Mucosa of descending colon (tissue), 3 donors: ENCODE data around the gene CRIP3. TPM values are rescaled to one million over a fixed set of nuclear protein-coding genes. Genes with fewer than 3 reads are reported as not detected.

Experiments
- ATAC-seq: fragments of 200-7000 bp; cut with Tn5 transposase; one replicate; pipeline ENCODE4 v1.9.1; 2020; ENCODE audit warnings: mild to moderate bottlenecking, moderate library complexity
- DNase-seq, 3 donors: peaks; one replicate each; pipeline ENCODE4 v3.0.0-alpha.2; 2020
- H3K36me3 ChIP-seq: fragments of 200-600 bp; one replicate; pipeline ENCODE4 v1.8.0; 2021; ENCODE audit warnings: low read depth, mild to moderate bottlenecking
- H3K4me1 ChIP-seq: fragments of 200-600 bp; one replicate; pipeline ENCODE4 v1.8.0; 2021; ENCODE audit warnings: low read depth, mild to moderate bottlenecking
- H3K4me3 ChIP-seq: fragments of 200-600 bp; one replicate; pipeline ENCODE4 v1.8.0; 2021; ENCODE audit warnings: mild to moderate bottlenecking
- H3K9me3 ChIP-seq: fragments of 200-600 bp; one replicate; pipeline ENCODE4 v1.8.0; 2021; ENCODE audit warnings: mild to moderate bottlenecking
- CTCF ChIP-seq: fragments of 200-600 bp; IDR thresholded peaks from one replicate; pipeline ENCODE4 v1.8.0; 2022; ENCODE audit warnings: antibody characterized with exemption, mild to moderate bottlenecking
- intact Hi-C, 2 donors: fragments of 100-400 bp; cut with DNase I in 1 of 2; cut with micrococcal nuclease in 1 of 2; formaldehyde crosslinking; loops; one replicate each; pipeline versions ENCODE4 v1.11.0 to v1.11.1; 2022; cut with DNase I, micrococcal nuclease
- total RNA-seq, 3 donors: library from RNA; stranded (reverse); fragmentation: NEBNext Ultra II Directional in 2 of 3; extraction: Animal tissue kit (Norgen Biotek cat#: 25700) in 2 of 3; gene quantifications; one replicate each; pipeline versions ENCODE4 v1.2.1 to v1.2.4, GENCODE V29; 2021 to 2023
- donor health status: DM: no; HTN: no; CAD: no; lungs with moderate emphysema.
- donor health status: DM: no; HTN: no; CAD: no.
- donor health status: DM: no; HTN: yes; CAD: no.

The CRIP3 gene
- total RNA-seq, 3 donors from 2014 or later = 0.77 to 1.8 (median 1.3) TPM

- ATAC-seq (no peak), DNase-seq (no peak)
- Histone ChIP-seq H3K9me3 (no peaks in the 10 kb centered on the region), H3K4me1 (peaks cover 4% of the 10 kb centered on the region), H3K36me3 (no peaks in the 10 kb centered on the region), H3K4me3 (no peak overlapping the region)
- TF ChIP-seq CTCF = no peak
- intact Hi-C loops = no loop called here
Measured at GRCh38 chr6:43296780-43297497, 11.7 kb downstream of the CRIP3 start.

GRCh38 chr6:43295456-43295855 is 13.2 kb downstream of the CRIP3 start:
- H3K36me3 ChIP-seq = no peaks in the 10 kb centered on the region
- H3K9me3 ChIP-seq = no peaks in the 10 kb centered on the region
- peaks cover 8% of the 10 kb centered on the region for H3K4me1 ChIP-seq
- DNase-seq = no peak
- TF ChIP-seq CTCF = no peak
- H3K4me3 ChIP-seq = no peak overlapping the region
- intact Hi-C loops = no loop called here
- ATAC-seq = no peak

GRCh38 chr6:43294536-43294935 is 14.1 kb downstream of the CRIP3 start:
- ATAC-seq = no peak
- Histone ChIP-seq H3K36me3 (no peaks in the 10 kb centered on the region), H3K9me3 (no peaks in the 10 kb centered on the region), H3K4me1 (peaks cover 8% of the 10 kb centered on the region), H3K4me3 (no peak overlapping the region)
- intact Hi-C loops = no loop called here
- no peak for TF ChIP-seq CTCF
- DNase-seq = no peak

- no peak for ATAC-seq
- no peaks in the 10 kb centered on the region for H3K9me3 ChIP-seq
- no peak for TF ChIP-seq CTCF
- H3K4me3 ChIP-seq = no peak overlapping the region
- intact Hi-C loops = no loop called here
- no peaks in the 10 kb centered on the region for H3K36me3 ChIP-seq
- H3K4me1 ChIP-seq = peaks cover 9% of the 10 kb centered on the region
- no peak for DNase-seq
Measured at GRCh38 chr6:43293698-43294097, 14.9 kb downstream of the CRIP3 start.

- no peaks in the 10 kb centered on the region for H3K9me3 ChIP-seq
- H3K36me3 ChIP-seq = no peaks in the 10 kb centered on the region
- ATAC-seq (no peak), DNase-seq (no peak)
- H3K4me1 ChIP-seq = peaks cover 16% of the 10 kb centered on the region
- H3K4me3 ChIP-seq = no peak overlapping the region
- no peak for TF ChIP-seq CTCF
- intact Hi-C loops = no loop called here
Measured at GRCh38 chr6:43292763-43293318, 15.8 kb downstream of the CRIP3 start.
